Breast epithelium (tissue), 3 donors: ENCODE measurements around the gene PNPLA6.

Experiments
- CTCF ChIP-seq, 3 donors: fragments of 450-650 bp; IDR thresholded peaks; one replicate each; pipeline ENCODE4 v1.5.1; 2016 to 2017; ENCODE audit warnings: antibody characterized with exemption in 3 of 3, mild to moderate bottlenecking in 3 of 3, moderate library complexity in 3 of 3
- POLR2A ChIP-seq: fragments of 450-650 bp; IDR thresholded peaks from one replicate; pipeline ENCODE4 v1.6.1; 2016; ENCODE audit warnings: antibody characterized with exemption, mild to moderate bottlenecking, moderate library complexity

GRCh38 chr19:7489609-7490044 lies 45.9 kb upstream of the PNPLA6 start:
- TF ChIP-seq POLR2A: no peak
- no peak for TF ChIP-seq CTCF (IDR thresholded peaks at IDR 0.05)
